ENCODE data around the gene ZNF469. TPM values are rescaled to one million over a fixed set of nuclear protein-coding genes. Genes with fewer than 3 reads are reported as not detected.

Gene ZNF469
- total RNA-seq, 2 experiments from 2014 or later, result 0.24 to 0.31 TPM

- peaks cover 22% of the 10 kb centered on the region for H3K27me3 Mint-ChIP-seq
- no peak overlapping the region for H3K4me3 Mint-ChIP-seq
- H3K36me3 Mint-ChIP-seq, result no peaks in the 10 kb centered on the region
- ChIA-PET POLR2A (no interaction called here), CTCF (no interaction called here)
- no peak for DNase-seq
- no peak overlapping the region for H3K27ac Mint-ChIP-seq
- peaks cover 4% of the 10 kb centered on the region for H3K4me1 Mint-ChIP-seq (ENCODE audit: low read depth)
- intact Hi-C loops (cut with micrococcal nuclease), result no loop called here
- no peaks in the 10 kb centered on the region for H3K9me3 Mint-ChIP-seq
These were observed 2.7 kb upstream of the ZNF469 start for GRCh38 chr16:88380099-88380498.

- intact Hi-C loops (cut with micrococcal nuclease), result no loop called here
- ChIA-PET CTCF (no interaction called here), POLR2A (no interaction called here)
- peaks cover 27% of the 10 kb centered on the region for H3K27me3 Mint-ChIP-seq
- H3K4me3 Mint-ChIP-seq, result no peak overlapping the region
- no peaks in the 10 kb centered on the region for H3K36me3 Mint-ChIP-seq
- DNase-seq, result no peak
- H3K4me1 Mint-ChIP-seq (ENCODE audit: low read depth), result peaks cover 4% of the 10 kb centered on the region
- H3K27ac Mint-ChIP-seq, result no peak overlapping the region
- no peaks in the 10 kb centered on the region for H3K9me3 Mint-ChIP-seq
These were observed 2.1 kb upstream of the ZNF469 start for GRCh38 chr16:88380619-88381018.

GRCh38 chr16:88381820-88382451 is 823 bp upstream of the ZNF469 start:
- POLR2A ChIA-PET, result no interaction called here
- Mint-ChIP-seq H3K36me3 (no peaks in the 10 kb centered on the region), H3K4me1 (ENCODE audit: low read depth) (peaks cover 4% of the 10 kb centered on the region), H3K27ac (no peak overlapping the region), H3K27me3 (peaks cover 38% of the 10 kb centered on the region), H3K4me3 (no peak overlapping the region), H3K9me3 (no peaks in the 10 kb centered on the region)
- CTCF ChIA-PET, result no interaction called here
- intact Hi-C loops (cut with micrococcal nuclease), result no loop called here
- no peak for DNase-seq

GRCh38 chr16:88383401-88384221 is 852 bp downstream of the ZNF469 start:
- Mint-ChIP-seq H3K9me3 (no peaks in the 10 kb centered on the region), H3K27ac (no peak overlapping the region), H3K36me3 (no peaks in the 10 kb centered on the region), H3K27me3 (peaks cover 37% of the 10 kb centered on the region), H3K4me1 (ENCODE audit: low read depth) (peaks cover 4% of the 10 kb centered on the region), H3K4me3 (no peak overlapping the region)
- intact Hi-C loops (cut with micrococcal nuclease), result no loop called here
- CTCF ChIA-PET, result no interaction called here
- DNase-seq, result peak; percentile 12
- POLR2A ChIA-PET, result interaction anchor here (0.6 kb wide), 1 partner anchor 264 kb away, joined by 3 read pairs; no protein-coding TSS in a partner anchor

- Mint-ChIP-seq H3K27ac (no peak overlapping the region), H3K36me3 (no peaks in the 10 kb centered on the region), H3K4me1 (ENCODE audit: low read depth) (peaks cover 4% of the 10 kb centered on the region), H3K9me3 (no peaks in the 10 kb centered on the region), H3K27me3 (peaks cover 38% of the 10 kb centered on the region), H3K4me3 (no peak overlapping the region)
- ChIA-PET POLR2A (interaction anchor here (0.6 kb wide), 1 partner anchor 264 kb away, joined by 3 read pairs; no protein-coding TSS in a partner anchor), CTCF (no interaction called here)
- no peak for DNase-seq
- intact Hi-C loops (cut with micrococcal nuclease), result no loop called here
These were observed 1.7 kb downstream of the ZNF469 start for GRCh38 chr16:88384222-88385111.

GRCh38 chr16:88385112-88385594 is 2.4 kb downstream of the ZNF469 start:
- no peak for DNase-seq
- intact Hi-C loops (cut with micrococcal nuclease), result no loop called here
- no peak overlapping the region for H3K4me3 Mint-ChIP-seq
- no peaks in the 10 kb centered on the region for H3K36me3 Mint-ChIP-seq
- no peaks in the 10 kb centered on the region for H3K9me3 Mint-ChIP-seq
- H3K4me1 Mint-ChIP-seq (ENCODE audit: low read depth), result peaks cover 4% of the 10 kb centered on the region
- H3K27ac Mint-ChIP-seq, result no peak overlapping the region
- POLR2A ChIA-PET, result interaction anchor here (0.6 kb wide), 1 partner anchor 61 kb away, joined by 5 read pairs; no protein-coding TSS in a partner anchor
- CTCF ChIA-PET, result interaction anchor here (0.7 kb wide), 1 partner anchor 557 kb away, joined by 4 read pairs; no protein-coding TSS in a partner anchor
- H3K27me3 Mint-ChIP-seq, result peaks cover 38% of the 10 kb centered on the region

- CTCF ChIA-PET, result interaction anchor here (0.7 kb wide), 1 partner anchor 558 kb away, joined by 4 read pairs; no protein-coding TSS in a partner anchor
- Mint-ChIP-seq H3K27ac (no peak overlapping the region), H3K4me3 (no peak overlapping the region), H3K36me3 (no peaks in the 10 kb centered on the region), H3K27me3 (peaks cover 38% of the 10 kb centered on the region), H3K4me1 (ENCODE audit: low read depth) (peaks cover 4% of the 10 kb centered on the region), H3K9me3 (no peaks in the 10 kb centered on the region)
- intact Hi-C loops (cut with micrococcal nuclease), result no loop called here
- POLR2A ChIA-PET, result interaction anchor here (0.6 kb wide), 1 partner anchor 61 kb away, joined by 5 read pairs; no protein-coding TSS in a partner anchor
- DNase-seq, result no peak
These were observed 3.4 kb downstream of the ZNF469 start for GRCh38 chr16:88385831-88386815.

GRCh38 chr16:88387180-88387765 is 4.5 kb downstream of the ZNF469 start:
- intact Hi-C loops (cut with micrococcal nuclease), result no loop called here
- peaks cover 4% of the 10 kb centered on the region for H3K4me1 Mint-ChIP-seq (ENCODE audit: low read depth)
- H3K27me3 Mint-ChIP-seq, result peaks cover 35% of the 10 kb centered on the region
- no peaks in the 10 kb centered on the region for H3K9me3 Mint-ChIP-seq
- ChIA-PET POLR2A (no interaction called here), CTCF (no interaction called here)
- DNase-seq, result no peak
- H3K27ac Mint-ChIP-seq, result no peak overlapping the region
- no peaks in the 10 kb centered on the region for H3K36me3 Mint-ChIP-seq
- H3K4me3 Mint-ChIP-seq, result no peak overlapping the region

- intact Hi-C loops (cut with micrococcal nuclease), result no loop called here
These were observed 5.3 kb downstream of the ZNF469 start for GRCh38 chr16:88387941-88388627.

GRCh38 chr16:88389191-88389590 is 6.4 kb downstream of the ZNF469 start:
- no peak for DNase-seq
- H3K27ac Mint-ChIP-seq, result no peak overlapping the region
- ChIA-PET POLR2A (no interaction called here), CTCF (no interaction called here)
- H3K4me1 Mint-ChIP-seq (ENCODE audit: low read depth), result no peaks in the 10 kb centered on the region
- H3K9me3 Mint-ChIP-seq, result no peaks in the 10 kb centered on the region
- H3K27me3 Mint-ChIP-seq, result peaks cover 27% of the 10 kb centered on the region
- no peak overlapping the region for H3K4me3 Mint-ChIP-seq
- intact Hi-C loops (cut with micrococcal nuclease), result no loop called here
- H3K36me3 Mint-ChIP-seq, result no peaks in the 10 kb centered on the region

More at GRCh38 chr16:88387941-88388627, 5.3 kb downstream of the ZNF469 start:
- peaks cover 31% of the 10 kb centered on the region for H3K27me3 Mint-ChIP-seq
- H3K4me3 Mint-ChIP-seq, result no peak overlapping the region
- DNase-seq, result no peak
- no peak overlapping the region for H3K27ac Mint-ChIP-seq
- POLR2A ChIA-PET, result no interaction called here
- H3K36me3 Mint-ChIP-seq, result no peaks in the 10 kb centered on the region
- no peaks in the 10 kb centered on the region for H3K4me1 Mint-ChIP-seq (ENCODE audit: low read depth)
- no peaks in the 10 kb centered on the region for H3K9me3 Mint-ChIP-seq
- CTCF ChIA-PET, result no interaction called here

All from activated CD4-positive, alpha-beta memory T cell treated with anti-CD3 and anti-CD28 coated beads for 36 hours (primary cell).